CD4-positive, alpha-beta memory T cell (primary cell): ENCODE data around the gene ZG16. TPM values are rescaled to one million over a fixed set of nuclear protein-coding genes. Genes with fewer than 3 reads are reported as not detected.

ENCODE experiments used
- CTCF ChIA-PET: fragments of 350-600 bp; sonication (Branson Sonifier 250); formaldehyde crosslinking; loops from one replicate; lab custom pipeline; 2021; ENCODE audit warnings: inconsistent platforms; ENCODE audit not compliant: partially characterized antibody; lab: Charles Lee
- POLR2A ChIA-PET: fragments of 350-600 bp; sonication (Branson Sonifier 250); formaldehyde crosslinking; loops from one replicate; lab custom pipeline; 2021; ENCODE audit not compliant: partially characterized antibody; lab: Charles Lee
- DNase-seq, 5 donors: peaks; one replicate each; pipeline versions ENCODE4 v3.0.0 to v3.0.0-alpha.2; 2020 to 2022; ENCODE audit warnings: mixed read lengths in 1 of 5
- H3K27ac ChIP-seq: one replicate; pipeline ENCODE4 v1.7.0; 2013; ENCODE audit warnings: low read depth, low read length
- H3K27me3 ChIP-seq: 2 replicates; pipeline ENCODE4 v1.7.0; 2013; ENCODE audit warnings: mild to moderate bottlenecking, low read length, moderate library complexity; ENCODE audit not compliant: insufficient read depth
- H3K36me3 ChIP-seq: 2 replicates; pipeline ENCODE4 v1.7.0; 2013; ENCODE audit warnings: mild to moderate bottlenecking, low read length, moderate library complexity; ENCODE audit not compliant: insufficient read depth
- H3K4me1 ChIP-seq: 2 replicates; pipeline ENCODE4 v1.7.0; 2013; ENCODE audit warnings: mild to moderate bottlenecking, low read length, moderate library complexity; ENCODE audit not compliant: insufficient read depth
- H3K4me3 ChIP-seq, 2 donors: one replicate each; pipeline ENCODE4 v1.7.0; 2013; ENCODE audit warnings: low read length in 2 of 2, mild to moderate bottlenecking in 1 of 2
- H3K9me3 ChIP-seq, 2 donors: one replicate each; pipeline ENCODE4 v1.7.0; 2013; ENCODE audit warnings: low read length in 2 of 2, control low read depth in 1 of 2; ENCODE audit not compliant: control insufficient read depth in 1 of 2
- H3K27ac Mint-ChIP-seq, 7 donors: one replicate each; pipeline ENCODE4 v1.8.0; 2020 to 2021; ENCODE audit warnings: mixed read lengths in 7 of 7, mild to moderate bottlenecking in 6 of 7, inconsistent platforms in 3 of 7, moderate library complexity in 3 of 7
- H3K27me3 Mint-ChIP-seq, 2 donors: one replicate each; pipeline ENCODE4 v1.8.0; 2020 to 2021; ENCODE audit warnings: mixed read lengths in 2 of 2
- H3K36me3 Mint-ChIP-seq, 2 donors: one replicate each; pipeline ENCODE4 v1.8.0; 2020 to 2021; ENCODE audit warnings: mixed read lengths in 2 of 2, inconsistent platforms in 1 of 2, mild to moderate bottlenecking in 1 of 2
- H3K4me1 Mint-ChIP-seq, 4 donors: one replicate each; pipeline ENCODE4 v1.8.0; 2020 to 2021; ENCODE audit warnings: mixed read lengths in 4 of 4, mild to moderate bottlenecking in 1 of 4
- H3K4me3 Mint-ChIP-seq, 8 donors: one replicate each; pipeline ENCODE4 v1.8.0; 2020 to 2021; ENCODE audit warnings: mixed read lengths in 8 of 8, mild to moderate bottlenecking in 7 of 8, moderate library complexity in 6 of 8, inconsistent platforms in 3 of 8
- H3K9me3 Mint-ChIP-seq, 8 donors: one replicate each; pipeline ENCODE4 v1.8.0; 2020 to 2021; ENCODE audit warnings: mixed read lengths in 8 of 8, mild to moderate bottlenecking in 5 of 8, inconsistent platforms in 3 of 8, moderate library complexity in 1 of 8
- intact Hi-C: fragments of 100-400 bp; cut with micrococcal nuclease; formaldehyde crosslinking; loops from one replicate; pipeline ENCODE4 v1.15.1; 2023
- polyA plus RNA-seq, 2 donors: library from polyadenylated mRNA; unstranded; fragments of 300-500 nt; fragmentation: Illumina TruSeq; gene quantifications; one replicate each; pipeline ENCODE4 v1.2.3, GENCODE V29; 2021
- total RNA-seq, 2 experiments: library from RNA; stranded (reverse); gene quantifications; one replicate each; pipeline ENCODE4 v1.2.3, GENCODE V29; 2021

The ZG16 gene
- total and polyA plus RNA-seq, 4 experiments from 2014 or later, result not detected

- POLR2A ChIA-PET, result interaction anchor here (0.6 to 14.2 kb wide), 10 partner anchors 7 to 240 kb away, joined by 3 to 477 read pairs (median 4); partner anchors contain the start of genes ALDOA, KIF22, MAZ and PAGR1
- peak overlapping the region; percentile 3 for H3K27ac ChIP-seq
These were observed 47.3 kb downstream of the ZG16 start for GRCh38 chr16:29825145-29826044.

DNA sequence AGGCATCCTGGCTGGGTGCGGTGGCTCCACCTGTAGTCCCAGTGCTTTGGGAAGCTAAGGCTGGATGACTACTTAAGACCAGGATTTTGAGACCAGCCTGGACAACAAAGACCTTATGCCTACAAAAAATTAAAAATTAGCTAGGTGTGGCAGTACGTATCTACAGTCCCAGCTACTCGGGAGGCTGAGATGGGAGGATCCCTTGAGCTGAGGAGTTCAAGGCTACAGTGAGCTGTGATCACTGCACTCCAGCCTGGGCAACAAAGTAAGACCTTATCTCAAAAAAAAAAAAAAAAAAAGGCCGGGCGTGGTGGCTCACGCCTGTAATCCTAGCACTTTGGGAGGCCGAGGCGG lies 48.3 kb downstream of the ZG16 start:
- H3K9me3 Mint-ChIP-seq, result no peaks in the 10 kb centered on the region
- H3K27ac ChIP-seq, result no peak overlapping the region
- ChIA-PET POLR2A (interaction anchor here (0.7 to 14.2 kb wide), 9 partner anchors 12 to 136 kb away, joined by 3 to 477 read pairs (median 5); partner anchors contain the start of genes KIF22, MAZ, PAGR1 and PRRT2), CTCF (interaction anchor here (0.6 to 7.1 kb wide), 10 partner anchors 9 to 616 kb away, joined by 3 to 71 read pairs (median 4); partner anchors contain the start of genes KIF22, PAGR1 and QPRT)
- no peaks in the 10 kb centered on the region for H3K27me3 ChIP-seq
- H3K36me3 Mint-ChIP-seq, result peaks cover 13 to 22% of the 10 kb centered on the region in 2 donors
- H3K4me1 ChIP-seq, result peaks cover 92% of the 10 kb centered on the region
- H3K4me1 Mint-ChIP-seq, result peaks cover 23 to 88% (median 52%) of the 10 kb centered on the region in 4 donors
- H3K9me3 ChIP-seq, result no peaks in the 10 kb centered on the region
- H3K27ac Mint-ChIP-seq, result peak overlapping the region; percentile 84 to 98 (median 95)
- peak in 1 of 5 donors; percentile 18 for DNase-seq
- intact Hi-C loops, result no loop called here
- H3K36me3 ChIP-seq, result peaks cover 12% of the 10 kb centered on the region
- peak overlapping the region; percentile 78 to 91 (median 86) for H3K4me3 Mint-ChIP-seq
- H3K4me3 ChIP-seq, result no peak overlapping the region
- no peaks in the 10 kb centered on the region for H3K27me3 Mint-ChIP-seq

More at GRCh38 chr16:29825145-29826044, 47.3 kb downstream of the ZG16 start:
- peaks cover 92% of the 10 kb centered on the region for H3K4me1 ChIP-seq
- Mint-ChIP-seq H3K27me3 (no peaks in the 10 kb centered on the region), H3K36me3 (peaks cover 12 to 19% of the 10 kb centered on the region in 2 donors), H3K4me3 (peak overlapping the region; percentile 63 to 89 (median 81)), H3K27ac (peak overlapping the region; percentile 80 to 95 (median 90)), H3K4me1 (peaks cover 24 to 92% (median 55%) of the 10 kb centered on the region in 4 donors), H3K9me3 (no peaks in the 10 kb centered on the region)
- peak; percentile 26 to 57 (median 29) for DNase-seq
- peaks cover 5% of the 10 kb centered on the region for H3K36me3 ChIP-seq
- CTCF ChIA-PET, result interaction anchor here (0.7 to 7.1 kb wide), 7 partner anchors 8 to 615 kb away, joined by 3 to 71 read pairs (median 3); partner anchors contain the start of genes KIF22 and PAGR1
- no peaks in the 10 kb centered on the region for H3K9me3 ChIP-seq
- H3K27me3 ChIP-seq, result no peaks in the 10 kb centered on the region
- peak overlapping the region in 1 of 2 donors; percentile 25 for H3K4me3 ChIP-seq
- intact Hi-C loops, result no loop called here

- CTCF ChIA-PET, result no interaction called here
- no peaks in the 10 kb centered on the region for H3K27me3 Mint-ChIP-seq
- intact Hi-C loops, result no loop called here
- H3K4me1 ChIP-seq, result peaks cover 47% of the 10 kb centered on the region
- peaks cover 22 to 34% of the 10 kb centered on the region in 2 donors for H3K36me3 Mint-ChIP-seq
- H3K4me3 Mint-ChIP-seq, result no peak overlapping the region
- DNase-seq, result no peak
- H3K9me3 Mint-ChIP-seq, result no peaks in the 10 kb centered on the region
- POLR2A ChIA-PET, result no interaction called here
- H3K4me1 Mint-ChIP-seq, result peaks cover 18 to 52% (median 28%) of the 10 kb centered on the region in 4 donors
- no peak overlapping the region for H3K4me3 ChIP-seq
- H3K9me3 ChIP-seq, result no peaks in the 10 kb centered on the region
- peak overlapping the region in 4 of 7 donors; percentile 22 to 72 (median 30) for H3K27ac Mint-ChIP-seq
- H3K27ac ChIP-seq, result no peak overlapping the region
- no peaks in the 10 kb centered on the region for H3K27me3 ChIP-seq
- peaks cover 38% of the 10 kb centered on the region for H3K36me3 ChIP-seq
These were observed 52.7 kb downstream of the ZG16 start for GRCh38 chr16:29830774-29831173.

DNA sequence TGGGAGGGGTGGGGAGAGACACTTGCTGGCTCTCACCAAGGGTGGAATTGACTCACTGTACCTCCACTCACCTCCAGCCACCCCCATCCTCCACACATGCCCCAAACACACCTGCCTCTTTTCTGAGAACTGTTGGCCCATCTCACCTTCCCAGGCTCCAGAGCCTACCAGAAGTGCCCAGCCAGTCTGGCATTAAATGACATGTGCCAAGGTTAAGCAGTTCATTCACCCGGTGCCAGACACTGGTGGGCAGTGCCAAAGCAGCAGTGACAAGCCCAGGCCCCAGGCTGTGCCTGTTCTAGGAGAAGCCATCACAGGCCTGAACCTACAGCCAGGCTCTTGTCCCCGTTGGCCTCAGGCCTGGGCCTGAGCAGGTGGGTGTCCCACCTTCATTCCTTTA lies 53.4 kb downstream of the ZG16 start:
- DNase-seq, result peak in 1 of 5 donors; percentile 2
- no peaks in the 10 kb centered on the region for H3K9me3 ChIP-seq
- H3K27ac ChIP-seq, result no peak overlapping the region
- Mint-ChIP-seq H3K27me3 (no peaks in the 10 kb centered on the region), H3K36me3 (peaks cover 25 to 41% of the 10 kb centered on the region in 2 donors), H3K4me3 (no peak overlapping the region), H3K4me1 (peaks cover 18 to 46% (median 25%) of the 10 kb centered on the region in 4 donors), H3K9me3 (no peaks in the 10 kb centered on the region), H3K27ac (peak overlapping the region in 4 of 7 donors; percentile 44 to 80 (median 76))
- intact Hi-C loops, result no loop called here
- H3K27me3 ChIP-seq, result no peaks in the 10 kb centered on the region
- ChIA-PET POLR2A (no interaction called here), CTCF (no interaction called here)
- H3K4me3 ChIP-seq, result no peak overlapping the region
- H3K36me3 ChIP-seq, result peaks cover 42% of the 10 kb centered on the region
- peaks cover 40% of the 10 kb centered on the region for H3K4me1 ChIP-seq

Other genes starting within 250 kb of the ZG16 start
- 100 to 1,000 TPM; 168 to 175 TPM for gene SPN, start 115.0 kb upstream of the ZG16 start, total RNA-seq
- gene SPN, start 115.0 kb upstream of the ZG16 start, polyA plus RNA-seq, result 100 to 1,000 TPM in 1 of 2 donors, 10 to 100 TPM in 1; 86.3 to 208 TPM
- 1 to 10 TPM in 1 of 2 experiments, under 1 TPM in 1; 0.99 to 1.1 TPM for gene QPRT, start 99.1 kb upstream of the ZG16 start, total RNA-seq
- gene QPRT, start 99.1 kb upstream of the ZG16 start, polyA plus RNA-seq, result under 1 TPM; 0.53 to 0.69 TPM
- gene C16orf54, start 32.3 kb upstream of the ZG16 start, total RNA-seq, result 100 to 1,000 TPM; 139 to 143 TPM
- 10 to 100 TPM; 11.8 to 56.8 TPM for gene C16orf54, start 32.3 kb upstream of the ZG16 start, polyA plus RNA-seq
- gene KIF22, start 12.5 kb downstream of the ZG16 start, total RNA-seq, result 10 to 100 TPM; 89.4 to 98.6 TPM
- 10 to 100 TPM; 35.7 to 54.2 TPM for gene KIF22, start 12.5 kb downstream of the ZG16 start, polyA plus RNA-seq
- gene MAZ, start 28.3 kb downstream of the ZG16 start, total RNA-seq, result 100 to 1,000 TPM; 258 to 264 TPM
- 10 to 100 TPM; 40.3 to 69.1 TPM for gene MAZ, start 28.3 kb downstream of the ZG16 start, polyA plus RNA-seq
- gene PRRT2, start 33.9 kb downstream of the ZG16 start, total RNA-seq, result 1 to 10 TPM; 6.3 to 6.9 TPM
- under 1 TPM; 0.20 to 0.37 TPM for gene PRRT2, start 33.9 kb downstream of the ZG16 start, polyA plus RNA-seq
- gene PAGR1, start 37.9 kb downstream of the ZG16 start, total RNA-seq, result 10 to 100 TPM; 43.7 to 44.9 TPM
- gene PAGR1, start 37.9 kb downstream of the ZG16 start, polyA plus RNA-seq, result 10 to 100 TPM; 46.0 to 51.1 TPM
- gene MVP, start 42.2 kb downstream of the ZG16 start, total RNA-seq, result 100 to 1,000 TPM; 145 to 146 TPM
- 100 to 1,000 TPM; 172 to 187 TPM for gene MVP, start 42.2 kb downstream of the ZG16 start, polyA plus RNA-seq
- 10 to 100 TPM; 76.2 to 79.8 TPM for gene CDIPT, start 85.0 kb downstream of the ZG16 start, total RNA-seq
- 100 to 1,000 TPM in 1 of 2 donors, 10 to 100 TPM in 1; 87.2 to 123 TPM for gene CDIPT, start 85.0 kb downstream of the ZG16 start, polyA plus RNA-seq
- under 1 TPM in 1 of 2 experiments, not detected in 1; 0.70 TPM for gene SEZ6L2, start 121.3 kb downstream of the ZG16 start, total RNA-seq
- not detected for gene SEZ6L2, start 121.3 kb downstream of the ZG16 start, polyA plus RNA-seq
- not detected for gene ASPHD1, start 122.2 kb downstream of the ZG16 start, total RNA-seq
- not detected for gene ASPHD1, start 122.2 kb downstream of the ZG16 start, polyA plus RNA-seq
- 10 to 100 TPM; 85.7 to 87.3 TPM for gene KCTD13, start 148.0 kb downstream of the ZG16 start, total RNA-seq
- gene KCTD13, start 148.0 kb downstream of the ZG16 start, polyA plus RNA-seq, result 10 to 100 TPM in 1 of 2 donors, 1 to 10 TPM in 1; 6.0 to 16.3 TPM
- 100 to 1,000 TPM in 1 of 2 experiments, 10 to 100 TPM in 1; 80.8 to 103 TPM for gene TMEM219, start 183.8 kb downstream of the ZG16 start, total RNA-seq
- 100 to 1,000 TPM; 209 to 250 TPM for gene TMEM219, start 183.8 kb downstream of the ZG16 start, polyA plus RNA-seq
- gene TAOK2, start 195.6 kb downstream of the ZG16 start, total RNA-seq, result 10 to 100 TPM; 53.8 to 56.0 TPM
- gene TAOK2, start 195.6 kb downstream of the ZG16 start, polyA plus RNA-seq, result 1 to 10 TPM; 1.7 to 8.2 TPM
- 10 to 100 TPM; 19.2 to 19.7 TPM for gene HIRIP3, start 217.4 kb downstream of the ZG16 start, total RNA-seq
- 10 to 100 TPM; 21.4 to 26.0 TPM for gene HIRIP3, start 217.4 kb downstream of the ZG16 start, polyA plus RNA-seq
- gene INO80E, start 218.0 kb downstream of the ZG16 start, total RNA-seq, result 100 to 1,000 TPM; 124 to 126 TPM
- gene INO80E, start 218.0 kb downstream of the ZG16 start, polyA plus RNA-seq, result 1 to 10 TPM; 6.7 to 7.3 TPM
- gene DOC2A, start 232.8 kb downstream of the ZG16 start, total RNA-seq, result under 1 TPM in 1 of 2 experiments, not detected in 1; 0.80 TPM
- not detected for gene DOC2A, start 232.8 kb downstream of the ZG16 start, polyA plus RNA-seq
- gene C16orf92, start 244.9 kb downstream of the ZG16 start, total RNA-seq, result not detected
- not detected for gene C16orf92, start 244.9 kb downstream of the ZG16 start, polyA plus RNA-seq